Left lung (tissue), 10 donors: ENCODE results near the gene CYB5R3. TPM values are rescaled to one million over a fixed set of nuclear protein-coding genes. Genes with fewer than 3 reads are reported as not detected.

ENCODE experiments used
- ATAC-seq: fragments of 200-7000 bp; cut with Tn5 transposase; one replicate; pipeline ENCODE4 v1.9.1; 2020; ENCODE audit warnings: moderate library complexity
- DNase-seq, 4 donors: peaks; one replicate each; pipeline ENCODE4 v3.0.0-alpha.2; 2013 to 2020
- H3K27ac ChIP-seq, 2 donors: fragments of 200-600 bp; sonication (generic) in 1 of 2; one replicate each; pipeline versions ENCODE4 v1.5.0 to v1.8.0; 2020 to 2021
- H3K27me3 ChIP-seq, 2 donors: fragments of 200-600 bp; sonication (generic) in 1 of 2; one replicate each; pipeline versions ENCODE4 v1.5.0 to v1.8.0; 2020 to 2021
- H3K36me3 ChIP-seq, 2 donors: fragments of 200-600 bp; sonication (generic) in 1 of 2; one replicate each; pipeline versions ENCODE4 v1.5.0 to v1.8.0; 2020 to 2021
- H3K4me1 ChIP-seq, 2 donors: fragments of 200-600 bp; one replicate each; pipeline ENCODE4 v1.8.0; 2021
- H3K4me3 ChIP-seq, 2 donors: fragments of 200-600 bp; sonication (generic) in 1 of 2; one replicate each; pipeline versions ENCODE4 v1.5.0 to v1.8.0; 2020 to 2021; ENCODE audit warnings: mild to moderate bottlenecking in 1 of 2
- H3K9me3 ChIP-seq, 2 donors: fragments of 200-600 bp; sonication (generic) in 1 of 2; one replicate each; pipeline versions ENCODE4 v1.5.0 to v1.8.0; 2020 to 2021
- CTCF ChIP-seq, 2 donors: fragments of 200-600 bp; sonication (generic) in 1 of 2; IDR thresholded peaks; one replicate each; pipeline versions ENCODE4 v1.5.0 to v1.8.0; 2021; ENCODE audit warnings: antibody characterized with exemption in 2 of 2
- intact Hi-C, 2 donors: fragments of 100-400 bp; cut with DNase I; formaldehyde crosslinking; loops; one replicate each; pipeline versions ENCODE4 v1.11.2 to v1.14.2; 2022
- polyA plus RNA-seq, 6 donors: library from polyadenylated mRNA; unstranded; fragments of 120-200 nt; gene quantifications; one replicate each; pipeline ENCODE4 v1.2.1, GENCODE V29; 2013; ENCODE audit not compliant: insufficient read length in 6 of 6
- total RNA-seq, 2 donors: library from RNA; stranded (reverse); fragmentation: NEBNext Ultra II Directional; extraction: Animal tissue kit (Norgen Biotek cat#: 25700); gene quantifications; one replicate each; pipeline ENCODE4 v1.2.1, GENCODE V29; 2021
- donor health status: DM: no; HTN: yes; CAD: no.
- donor health status: DM: no; HTN: no; CAD: no.

CYB5R3 gene
- total and polyA plus RNA-seq, 8 donors, result 116 to 265 (median 150) TPM

GRCh38 chr22:42645341-42645937 is 3.8 kb downstream of the CYB5R3 start:
- ATAC-seq (peak; percentile 35), DNase-seq (peak in 1 of 4 donors; percentile 24)
- no peak for TF ChIP-seq CTCF (IDR thresholded peaks at IDR 0.05)
- Histone ChIP-seq H3K4me1 (peaks cover 52 to 83% of the 10 kb centered on the region in 2 donors), H3K9me3 (no peaks in the 10 kb centered on the region), H3K4me3 (peak overlapping the region in 1 of 2 donors; percentile 81), H3K27ac (peak overlapping the region; percentile 82 to 89), H3K36me3 (no peaks in the 10 kb centered on the region), H3K27me3 (no peaks in the 10 kb centered on the region)
- intact Hi-C loops, result no loop called here

DNA sequence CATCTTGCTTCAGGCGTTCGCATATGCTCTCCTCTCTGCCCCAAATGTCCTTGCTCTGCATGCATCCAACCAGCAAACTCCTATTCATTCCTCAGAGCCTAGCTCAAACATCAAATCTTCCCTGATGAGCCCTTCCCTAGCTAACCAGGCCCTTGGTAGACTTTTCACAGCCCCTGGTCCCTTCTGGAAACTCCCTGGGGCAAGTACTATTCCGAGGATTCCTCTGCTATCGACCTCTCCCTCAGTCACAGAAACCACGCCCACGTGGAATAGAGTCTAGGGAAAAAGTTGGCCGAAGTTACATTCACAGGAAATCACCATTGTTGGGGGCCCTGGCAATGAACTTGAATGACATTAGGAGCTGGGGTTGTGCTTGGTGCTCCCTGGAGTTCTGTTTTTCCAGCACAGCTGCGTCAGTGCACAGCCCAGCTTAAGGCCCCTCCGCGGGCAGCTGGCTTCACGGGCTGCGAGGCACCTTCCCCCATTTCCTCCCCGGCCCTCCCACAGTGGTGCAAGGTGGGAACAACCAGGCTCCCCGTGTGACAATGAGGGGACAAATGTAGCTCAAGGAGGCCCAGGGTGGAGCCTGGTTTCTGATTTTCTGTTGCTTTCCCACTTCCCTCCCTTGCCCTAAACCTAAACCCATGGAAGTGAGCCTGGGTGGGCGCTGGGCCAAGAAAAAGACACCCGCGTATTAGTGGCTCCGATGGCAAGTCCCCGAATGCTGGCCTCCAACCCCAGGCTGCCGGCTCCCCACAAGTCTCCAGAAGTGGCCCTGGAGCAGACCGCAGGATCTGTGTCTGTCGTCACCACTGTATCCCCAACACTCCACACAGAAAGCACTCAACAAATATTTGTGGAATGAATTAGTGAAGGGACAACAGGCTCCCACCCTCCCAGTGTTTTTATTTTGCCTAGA is 4.5 kb downstream of the CYB5R3 start:
- intact Hi-C loops, result no loop called here

DNA sequence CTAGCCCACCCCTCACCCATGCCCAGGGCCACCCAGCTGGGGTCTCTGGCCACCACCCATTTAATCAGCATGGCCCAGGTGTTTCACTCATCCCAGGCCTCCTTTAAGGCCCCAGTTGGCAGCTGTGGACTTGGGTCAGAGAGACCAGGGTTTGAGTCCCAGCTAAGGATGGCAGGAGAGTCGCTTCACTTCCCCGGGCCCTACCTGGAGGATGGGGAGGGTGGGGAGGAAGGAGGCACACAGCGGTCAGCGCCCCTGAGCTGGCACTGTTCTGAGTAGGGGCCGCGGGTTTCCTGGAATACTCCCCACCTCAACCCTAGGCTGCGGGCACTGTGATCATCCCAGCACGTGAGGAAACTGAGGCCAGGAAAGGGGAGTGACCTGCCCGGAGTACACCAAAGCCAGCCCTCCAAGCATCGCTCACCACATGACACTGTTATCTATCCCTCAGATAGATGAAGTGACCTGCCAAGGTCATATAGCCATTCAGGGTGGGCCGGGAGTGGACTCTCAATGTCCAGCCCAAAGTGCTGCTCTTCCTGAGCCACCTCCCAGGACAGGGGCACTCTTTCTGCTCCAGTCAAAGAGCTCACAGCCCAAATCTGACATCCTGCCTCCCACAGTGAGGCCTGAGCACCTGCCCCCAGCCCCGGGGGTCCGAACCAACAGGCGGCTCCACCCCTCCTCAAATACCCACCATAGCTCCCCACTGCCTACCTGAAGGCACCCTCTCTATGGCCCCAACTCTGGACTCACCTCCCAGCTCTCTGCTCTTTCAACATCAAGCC is 5.4 kb downstream of the CYB5R3 start:
- ATAC-seq (no peak), DNase-seq (no peak)
- H3K27ac ChIP-seq, result peak overlapping the region; percentile 82 to 89
- H3K9me3 ChIP-seq, result no peaks in the 10 kb centered on the region
- no peak overlapping the region for H3K4me3 ChIP-seq
- H3K4me1 ChIP-seq, result peaks cover 52 to 79% of the 10 kb centered on the region in 2 donors
- TF ChIP-seq CTCF (IDR thresholded peaks at IDR 0.05), result no peak
- H3K27me3 ChIP-seq, result no peaks in the 10 kb centered on the region
- no peaks in the 10 kb centered on the region for H3K36me3 ChIP-seq
- intact Hi-C loops, result no loop called here

More for the DNA sequence above, 4.5 kb downstream of the CYB5R3 start:
- no peak for ATAC-seq
- peak in 2 of 4 donors; percentile 51 to 52 for DNase-seq
- Histone ChIP-seq H3K36me3 (no peaks in the 10 kb centered on the region), H3K27me3 (no peaks in the 10 kb centered on the region), H3K27ac (peak overlapping the region; percentile 82 to 89), H3K9me3 (no peaks in the 10 kb centered on the region), H3K4me3 (peak overlapping the region in 1 of 2 donors; percentile 81), H3K4me1 (peaks cover 52 to 83% of the 10 kb centered on the region in 2 donors)
- TF ChIP-seq CTCF (IDR thresholded peaks at IDR 0.05), result no peak

GRCh38 chr22:42642806-42643633 is 6.2 kb downstream of the CYB5R3 start:
- H3K27ac ChIP-seq, result peak overlapping the region; percentile 60 to 82
- intact Hi-C loops, result no loop called here
- peak; percentile 38 for ATAC-seq
- no peaks in the 10 kb centered on the region for H3K36me3 ChIP-seq
- no peak overlapping the region for H3K4me3 ChIP-seq
- no peaks in the 10 kb centered on the region for H3K27me3 ChIP-seq
- H3K9me3 ChIP-seq, result no peaks in the 10 kb centered on the region
- no peak for TF ChIP-seq CTCF (IDR thresholded peaks at IDR 0.05)
- peaks cover 49 to 74% of the 10 kb centered on the region in 2 donors for H3K4me1 ChIP-seq
- peak in 1 of 4 donors; percentile 76 for DNase-seq
